Myocyte (in vitro differentiated cells): ENCODE data around the gene MITF. TPM values are rescaled to one million over a fixed set of nuclear protein-coding genes. Genes with fewer than 3 reads are reported as not detected.

Source experiments
- DNase-seq: peaks from one replicate; pipeline ENCODE4 v3.0.0-alpha.2; 2012; ENCODE audit warnings: low read depth
- total RNA-seq: library from RNA; depleted of rRNA; stranded (reverse); fragments of >200 nt; gene quantifications from 2 replicates; pipeline ENCODE4 v1.2.3, GENCODE V29; 2014

MITF gene
- total RNA-seq, 1 donor from 2014 or later, result 17.7 TPM

GRCh38 chr3:69948246-69948862, 209.1 kb downstream of the MITF start:
- DNase-seq, result peak; percentile 65

GRCh38 chr3:69951616-69952015, 212.4 kb downstream of the MITF start:
- DNase-seq, result no peak

GRCh38 chr3:69959581-69959980, 220.3 kb downstream of the MITF start:
- no peak for DNase-seq

GRCh38 chr3:69961706-69962439, 222.6 kb downstream of the MITF start:
- no peak for DNase-seq

- DNase-seq, result no peak
These were observed 224.4 kb downstream of the MITF start for GRCh38 chr3:69963643-69964042.

GRCh38 chr3:69967156-69967555, 227.9 kb downstream of the MITF start:
- no peak for DNase-seq

GRCh38 chr3:69970827-69971226, 231.6 kb downstream of the MITF start:
- DNase-seq, result no peak

GRCh38 chr3:69972672-69973071, 233.4 kb downstream of the MITF start:
- DNase-seq, result peak; percentile 63

- DNase-seq, result no peak
These were observed 236.8 kb downstream of the MITF start for GRCh38 chr3:69976021-69976420.

GRCh38 chr3:69983546-69984265, 244.4 kb downstream of the MITF start:
- no peak for DNase-seq

GRCh38 chr3:69985266-69985665, 246.0 kb downstream of the MITF start:
- DNase-seq, result no peak

- no peak for DNase-seq
These were observed 247.2 kb downstream of the MITF start for GRCh38 chr3:69986419-69986818.

- no peak for DNase-seq
These were observed 248.6 kb downstream of the MITF start for GRCh38 chr3:69987833-69988232.

GRCh38 chr3:69993757-69994156, 254.5 kb downstream of the MITF start:
- DNase-seq, result no peak

GRCh38 chr3:69994919-69995318, 255.7 kb downstream of the MITF start:
- no peak for DNase-seq

- no peak for DNase-seq
These were observed 258.5 kb downstream of the MITF start for GRCh38 chr3:69997631-69998307.

- DNase-seq, result peak; percentile 7
These were observed 259.5 kb downstream of the MITF start for GRCh38 chr3:69998759-69999139.

GRCh38 chr3:69999140-70000027, 260.1 kb downstream of the MITF start, which contains the start of gene SAMMSON:
Gene SAMMSON, plus strand, starts transcription at chr3:69999733.
- no peak for DNase-seq

GRCh38 chr3:70000028-70000410, 260.8 kb downstream of the MITF start:
- DNase-seq, result no peak

- DNase-seq, result no peak
These were observed 261.4 kb downstream of the MITF start for GRCh38 chr3:70000563-70001081.
